Right lobe of liver (tissue), 4 donors: ENCODE measurements around the gene DPP10.

Experiments
- POLR2A ChIP-seq: fragments of 450-650 bp; IDR thresholded peaks from one replicate; pipeline ENCODE4 v1.6.1; 2017; ENCODE audit warnings: antibody characterized with exemption, mild to moderate bottlenecking
- TF ChIP-seq, protein P1 (sequence below), 4 donors: fragments of 200-600 bp in 3 of 4; fragments of 450-650 bp in 1 of 4; IDR thresholded peaks; one replicate each; pipeline versions ENCODE4 v1.5.1 to v1.8.0; 2016 to 2022; ENCODE audit warnings: antibody characterized with exemption in 4 of 4, mild to moderate bottlenecking in 2 of 4
- donor health status: DM: no; HTN: no; CAD: no.
- donor health status: DM: no; HTN: no; CAD: no.
- donor health status: DM: no; HTN: yes; CAD: no.

- TF ChIP-seq, protein P1, sequence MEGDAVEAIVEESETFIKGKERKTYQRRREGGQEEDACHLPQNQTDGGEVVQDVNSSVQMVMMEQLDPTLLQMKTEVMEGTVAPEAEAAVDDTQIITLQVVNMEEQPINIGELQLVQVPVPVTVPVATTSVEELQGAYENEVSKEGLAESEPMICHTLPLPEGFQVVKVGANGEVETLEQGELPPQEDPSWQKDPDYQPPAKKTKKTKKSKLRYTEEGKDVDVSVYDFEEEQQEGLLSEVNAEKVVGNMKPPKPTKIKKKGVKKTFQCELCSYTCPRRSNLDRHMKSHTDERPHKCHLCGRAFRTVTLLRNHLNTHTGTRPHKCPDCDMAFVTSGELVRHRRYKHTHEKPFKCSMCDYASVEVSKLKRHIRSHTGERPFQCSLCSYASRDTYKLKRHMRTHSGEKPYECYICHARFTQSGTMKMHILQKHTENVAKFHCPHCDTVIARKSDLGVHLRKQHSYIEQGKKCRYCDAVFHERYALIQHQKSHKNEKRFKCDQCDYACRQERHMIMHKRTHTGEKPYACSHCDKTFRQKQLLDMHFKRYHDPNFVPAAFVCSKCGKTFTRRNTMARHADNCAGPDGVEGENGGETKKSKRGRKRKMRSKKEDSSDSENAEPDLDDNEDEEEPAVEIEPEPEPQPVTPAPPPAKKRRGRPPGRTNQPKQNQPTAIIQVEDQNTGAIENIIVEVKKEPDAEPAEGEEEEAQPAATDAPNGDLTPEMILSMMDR (IDR thresholded peaks at IDR 0.05) = no peak
- TF ChIP-seq POLR2A = no peak
Observed at GRCh38 chr2:114714313-114714712, 271.9 kb downstream of the DPP10 start.
